ENCODE results near the gene IFTAP.

DNA sequence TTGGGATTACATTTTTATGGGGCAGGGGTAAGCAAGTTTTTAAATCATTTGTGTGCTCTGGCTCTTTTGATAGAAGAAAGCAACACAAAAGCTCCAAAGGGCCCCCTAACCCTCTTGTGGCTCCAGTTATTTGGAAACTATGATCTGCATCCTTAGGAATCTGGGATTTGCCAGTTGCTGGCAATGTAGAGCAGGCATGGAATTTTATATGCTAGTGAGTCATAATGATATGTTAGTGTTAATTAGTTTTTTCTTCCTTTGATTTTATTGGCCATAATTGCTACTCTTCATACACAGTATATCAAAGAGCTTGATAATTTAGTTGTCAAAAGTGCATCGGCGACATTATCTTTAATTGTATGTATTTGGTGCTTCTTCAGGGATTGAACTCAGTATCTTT is 16.4 kb upstream of the IFTAP start:
- TF ChIP-seq CTCF (conservative IDR thresholded peaks at IDR 0.05; ENCODE audit: low read depth, low read length) (no peak), EZH2 (IDR thresholded peaks at IDR 0.05; ENCODE audit: borderline replicate concordance, low read depth, low read length, poor library complexity, severe bottlenecking) (no peak)
